ENCODE results near the gene RNF123.

DNA sequence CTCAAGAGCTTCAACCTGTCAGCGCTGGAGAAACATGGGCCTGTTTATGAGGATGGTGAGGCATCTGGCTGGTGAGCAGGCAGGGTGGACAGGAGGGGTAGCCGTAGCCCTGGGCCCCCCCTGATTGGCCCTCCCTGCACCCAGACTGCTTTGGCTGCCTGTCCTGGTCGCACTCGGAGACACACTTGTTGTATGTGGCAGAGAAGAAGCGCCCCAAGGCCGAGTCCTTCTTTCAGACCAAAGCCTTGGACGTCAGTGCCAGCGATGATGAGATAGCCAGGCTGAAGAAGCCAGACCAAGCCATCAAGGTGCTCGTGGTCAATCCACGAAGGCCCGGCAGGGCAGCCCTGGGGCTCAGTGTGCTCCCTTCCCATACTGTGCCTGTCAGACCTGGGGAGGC lies 13.4 kb upstream of the RNF123 start:
- TF ChIP-seq EZH2 (IDR thresholded peaks at IDR 0.05) (no peak), POLR2A (IDR thresholded peaks at IDR 0.05; ENCODE audit: borderline replicate concordance, extremely low read depth, insufficient read depth, insufficient read length) (no peak), ELF1 (IDR thresholded peaks at IDR 0.05; ENCODE audit: borderline replicate concordance, low read depth) (no peak), JUND (IDR thresholded peaks at IDR 0.05) (no peak), EZH2phosphoT487 (IDR thresholded peaks at IDR 0.05; ENCODE audit: borderline replicate concordance) (no peak)
- TF ChIP-seq, protein P1, sequence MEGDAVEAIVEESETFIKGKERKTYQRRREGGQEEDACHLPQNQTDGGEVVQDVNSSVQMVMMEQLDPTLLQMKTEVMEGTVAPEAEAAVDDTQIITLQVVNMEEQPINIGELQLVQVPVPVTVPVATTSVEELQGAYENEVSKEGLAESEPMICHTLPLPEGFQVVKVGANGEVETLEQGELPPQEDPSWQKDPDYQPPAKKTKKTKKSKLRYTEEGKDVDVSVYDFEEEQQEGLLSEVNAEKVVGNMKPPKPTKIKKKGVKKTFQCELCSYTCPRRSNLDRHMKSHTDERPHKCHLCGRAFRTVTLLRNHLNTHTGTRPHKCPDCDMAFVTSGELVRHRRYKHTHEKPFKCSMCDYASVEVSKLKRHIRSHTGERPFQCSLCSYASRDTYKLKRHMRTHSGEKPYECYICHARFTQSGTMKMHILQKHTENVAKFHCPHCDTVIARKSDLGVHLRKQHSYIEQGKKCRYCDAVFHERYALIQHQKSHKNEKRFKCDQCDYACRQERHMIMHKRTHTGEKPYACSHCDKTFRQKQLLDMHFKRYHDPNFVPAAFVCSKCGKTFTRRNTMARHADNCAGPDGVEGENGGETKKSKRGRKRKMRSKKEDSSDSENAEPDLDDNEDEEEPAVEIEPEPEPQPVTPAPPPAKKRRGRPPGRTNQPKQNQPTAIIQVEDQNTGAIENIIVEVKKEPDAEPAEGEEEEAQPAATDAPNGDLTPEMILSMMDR (IDR thresholded peaks at IDR 0.05 in 2 of 3, conservative IDR thresholded peaks at IDR 0.05 in 1 of 3; ENCODE audit: borderline replicate concordance in 1 of 3, insufficient read depth in 1 of 3, low read depth in 2 of 3, low read length in 2 of 3): no peak
- TF ChIP-seq, protein P2, sequence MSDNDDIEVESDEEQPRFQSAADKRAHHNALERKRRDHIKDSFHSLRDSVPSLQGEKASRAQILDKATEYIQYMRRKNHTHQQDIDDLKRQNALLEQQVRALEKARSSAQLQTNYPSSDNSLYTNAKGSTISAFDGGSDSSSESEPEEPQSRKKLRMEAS (IDR thresholded peaks at IDR 0.05): no peak

Measured in HCT116 (cell line).